H9 (cell line): ENCODE data around the gene SUMO1. TPM values are rescaled to one million over a fixed set of nuclear protein-coding genes. Genes with fewer than 3 reads are reported as not detected.

Experiments used
- DNase-seq: peaks from one replicate; pipeline ENCODE4 v3.0.0-alpha.2; 2017
- H2AFZ ChIP-seq: one replicate; pipeline ENCODE4 v1.6.1; 2013; ENCODE audit warnings: mild to moderate bottlenecking, low read length, control low read depth, moderate library complexity
- H2AK5ac ChIP-seq: 2 replicates; pipeline ENCODE4 v1.6.1; 2013; ENCODE audit warnings: low read length, control low read depth, mixed read lengths; ENCODE audit not compliant: insufficient read length
- H2BK120ac ChIP-seq: one replicate; pipeline ENCODE4 v1.6.1; 2013; ENCODE audit warnings: low read depth, mild to moderate bottlenecking, low read length, control low read depth, inconsistent platforms; ENCODE audit not compliant: poor library complexity, severe bottlenecking
- H2BK12ac ChIP-seq: 2 replicates; pipeline ENCODE4 v1.6.1; 2013; ENCODE audit warnings: low read length, control low read depth, mixed read lengths, low read depth; ENCODE audit not compliant: insufficient read length
- H2BK15ac ChIP-seq: 2 replicates; pipeline ENCODE4 v1.6.1; 2013; ENCODE audit warnings: low read depth, low read length, control low read depth
- H2BK20ac ChIP-seq: one replicate; pipeline ENCODE4 v1.6.1; 2013; ENCODE audit warnings: low read depth, mild to moderate bottlenecking, low read length, control low read depth, inconsistent platforms; ENCODE audit not compliant: poor library complexity, severe bottlenecking
- H2BK5ac ChIP-seq: 2 replicates; pipeline ENCODE4 v1.6.1; 2013; ENCODE audit warnings: low read length, control low read depth, mixed read lengths; ENCODE audit not compliant: insufficient read length
- H3K14ac ChIP-seq: 2 replicates; pipeline ENCODE4 v1.6.1; 2013; ENCODE audit warnings: low read length, control low read depth; ENCODE audit not compliant: insufficient read depth
- H3K18ac ChIP-seq: 2 replicates; pipeline ENCODE4 v1.6.1; 2013; ENCODE audit warnings: low read depth, mild to moderate bottlenecking, mixed read lengths, low read length, control low read depth; ENCODE audit not compliant: insufficient read length
- H3K23ac ChIP-seq: 2 replicates; pipeline ENCODE4 v1.6.1; 2013; ENCODE audit warnings: low read length, control low read depth, mixed read lengths, low read depth; ENCODE audit not compliant: insufficient read length
- H3K23me2 ChIP-seq: 2 replicates; pipeline ENCODE4 v1.6.1; 2013; ENCODE audit warnings: low read depth, mild to moderate bottlenecking, mixed read lengths, low read length, control low read depth; ENCODE audit not compliant: insufficient read length, poor library complexity, severe bottlenecking
- H3K27ac ChIP-seq: 2 replicates; pipeline ENCODE4 v1.5.1; 2013; ENCODE audit warnings: low read length, control low read depth, mixed read lengths, low read depth; ENCODE audit not compliant: insufficient read length
- H3K27me3 ChIP-seq: 2 replicates; pipeline ENCODE4 v1.6.1; 2013; ENCODE audit warnings: low read length, control low read depth, inconsistent platforms; ENCODE audit not compliant: insufficient read depth
- H3K4ac ChIP-seq: 2 replicates; pipeline ENCODE4 v1.6.1; 2013; ENCODE audit warnings: low read depth, mild to moderate bottlenecking, control low read depth, inconsistent platforms, low read length, moderate library complexity
- H3K4me1 ChIP-seq: 2 replicates; pipeline ENCODE4 v1.6.1; 2013; ENCODE audit warnings: low read length, control low read depth, inconsistent platforms; ENCODE audit not compliant: insufficient read depth
- H3K4me2 ChIP-seq: 2 replicates; pipeline ENCODE4 v1.6.1; 2013; ENCODE audit warnings: low read length, control low read depth, mixed read lengths; ENCODE audit not compliant: insufficient read length, insufficient read depth
- H3K56ac ChIP-seq: 2 replicates; pipeline ENCODE4 v1.6.1; 2013; ENCODE audit warnings: low read depth, mild to moderate bottlenecking, mixed read lengths, low read length, control low read depth; ENCODE audit not compliant: insufficient read length
- H3K79me1 ChIP-seq: 2 replicates; pipeline ENCODE4 v1.6.1; 2013; ENCODE audit warnings: low read depth, mild to moderate bottlenecking, moderate library complexity, low read length, control low read depth, inconsistent platforms; ENCODE audit not compliant: insufficient read depth, poor library complexity, severe bottlenecking
- H3K79me2 ChIP-seq: 2 replicates; pipeline ENCODE4 v1.6.1; 2013; ENCODE audit warnings: low read length, control low read depth, inconsistent platforms; ENCODE audit not compliant: insufficient read depth
- H3K9ac ChIP-seq: 2 replicates; pipeline ENCODE4 v1.6.1; 2013; ENCODE audit warnings: low read length, control low read depth, mixed read lengths; ENCODE audit not compliant: insufficient read length; ENCODE audit errors: extremely low read depth
- H3K9me3 ChIP-seq: one replicate; pipeline ENCODE4 v1.6.1; 2013; ENCODE audit warnings: low read depth, low read length, inconsistent platforms; ENCODE audit not compliant: control insufficient read depth
- H3T11ph ChIP-seq: one replicate; pipeline ENCODE4 v1.6.1; 2013; ENCODE audit warnings: mild to moderate bottlenecking, low read length, control low read depth, inconsistent platforms
- H4K20me1 ChIP-seq: one replicate; pipeline ENCODE4 v1.6.1; 2013; ENCODE audit not compliant: control insufficient read depth, insufficient read length, insufficient read depth
- H4K5ac ChIP-seq: 2 replicates; pipeline ENCODE4 v1.6.1; 2013; ENCODE audit warnings: low read depth, mild to moderate bottlenecking, mixed read lengths, low read length, control low read depth; ENCODE audit not compliant: insufficient read length
- H4K8ac ChIP-seq: replicated peaks from 2 replicates; pipeline ENCODE4 v1.6.1; 2013; ENCODE audit warnings: low read length, control low read depth, mixed read lengths, low read depth; ENCODE audit not compliant: insufficient read length
- H4K91ac ChIP-seq: 2 replicates; pipeline ENCODE4 v1.6.1; 2013; ENCODE audit warnings: low read depth, mild to moderate bottlenecking, moderate library complexity, mixed read lengths, low read length, control low read depth; ENCODE audit not compliant: insufficient read length
- H3K27ac Mint-ChIP-seq, 3 experiments: 2 replicates in 2 of 3; 3 replicates in 1 of 3; pipeline ENCODE4 v1.8.0; 2020 to 2021; ENCODE audit warnings: mixed read lengths in 3 of 3, mild to moderate bottlenecking in 1 of 3, moderate library complexity in 1 of 3
- H3K27me3 Mint-ChIP-seq: 2 replicates; pipeline ENCODE4 v1.8.0; 2021; ENCODE audit warnings: low read depth, mild to moderate bottlenecking, moderate library complexity, mixed read lengths
- H3K36me3 Mint-ChIP-seq, 3 experiments: 2 replicates in 2 of 3; 3 replicates in 1 of 3; pipeline ENCODE4 v1.8.0; 2020 to 2021; ENCODE audit warnings: low read depth in 3 of 3, mixed read lengths in 3 of 3; ENCODE audit not compliant: insufficient read depth in 1 of 3
- H3K4me1 Mint-ChIP-seq, 2 experiments: 2 replicates each; pipeline ENCODE4 v1.8.0; 2020; ENCODE audit warnings: mixed read lengths in 2 of 2
- H3K4me3 Mint-ChIP-seq, 2 experiments: 2 replicates in 1 of 2; 3 replicates in 1 of 2; pipeline ENCODE4 v1.8.0; 2020 to 2021; ENCODE audit warnings: mild to moderate bottlenecking in 2 of 2, mixed read lengths in 2 of 2, moderate library complexity in 1 of 2
- H3K9me3 Mint-ChIP-seq, 2 experiments: 2 replicates in 1 of 2; 3 replicates in 1 of 2; pipeline ENCODE4 v1.8.0; 2020; ENCODE audit warnings: mild to moderate bottlenecking in 2 of 2, mixed read lengths in 2 of 2, moderate library complexity in 1 of 2
- WGBS: extraction: QIAGEN DNeasy Blood & Tissue Kit; methylation state at CpG from one replicate; pipeline ENCODE4 v1.1.7; 2013; ENCODE audit warnings: missing lambda C conversion rate, low lambda C conversion rate, mixed read lengths; ENCODE audit not compliant: insufficient read length; ENCODE audit errors: extremely low coverage; 5-methylcytosine and 5-hydroxymethylcytosine counted together
- total RNA-seq: library from RNA; stranded (reverse); gene quantifications from 2 replicates; pipeline ENCODE4 v1.2.1, GENCODE V29; 2021
- TF ChIP-seq, protein P1 (sequence below): fragments of 200-600 bp; sonication (generic); conservative IDR thresholded peaks from 3 replicates; pipeline ENCODE4 v1.8.0; 2021; ENCODE audit warnings: antibody characterized with exemption, mild to moderate bottlenecking

Gene SUMO1
- total RNA-seq, 1 experiment from 2014 or later = 206 TPM

- no peak overlapping the region for H2AK5ac ChIP-seq
- H3K79me2 ChIP-seq = peaks cover under 1% of the 10 kb centered on the region; the same call in 1 of the 2 replicates
- H3T11ph ChIP-seq = no peak overlapping the region
- no peaks in the 10 kb centered on the region for H3K23me2 ChIP-seq
- H2AFZ ChIP-seq = no peak overlapping the region
- H3K4me3 Mint-ChIP-seq = no peak overlapping the region
- no peak overlapping the region for H3K4ac ChIP-seq
- no peak overlapping the region for H3K56ac ChIP-seq
- H2BK120ac ChIP-seq = no peak overlapping the region
- no peak for DNase-seq
- no peaks in the 10 kb centered on the region for H3K27me3 Mint-ChIP-seq
- no peak overlapping the region for H4K5ac ChIP-seq
- H3K9ac ChIP-seq = no peak overlapping the region
- no peak overlapping the region for H3K14ac ChIP-seq
- no peak overlapping the region for H3K23ac ChIP-seq
- H3K9me3 Mint-ChIP-seq = no peaks in the 10 kb centered on the region
- no peaks in the 10 kb centered on the region; a peak in 1 of 4 replicates for H3K4me1 Mint-ChIP-seq
- H3K27me3 ChIP-seq = no peaks in the 10 kb centered on the region
- H2BK15ac ChIP-seq = no peak overlapping the region
- no peak overlapping the region for H3K27ac ChIP-seq
- peaks cover 7% of the 10 kb centered on the region for H3K79me1 ChIP-seq
- no CpG with 5 or more reads among the region's 1 CpG for WGBS
- H2BK5ac ChIP-seq = no peak overlapping the region
- no peaks in the 10 kb centered on the region for H3K4me1 ChIP-seq
- no peaks in the 10 kb centered on the region for H3K9me3 ChIP-seq
- no peaks in the 10 kb centered on the region for H4K20me1 ChIP-seq
- peaks cover 17 to 64% (median 54%) of the 10 kb centered on the region in 3 experiments; a peak in 6 of 7 replicates for H3K36me3 Mint-ChIP-seq
- H4K8ac ChIP-seq = no peak overlapping the region
- no peak overlapping the region for H3K4me2 ChIP-seq
- H3K18ac ChIP-seq = no peak overlapping the region
- H2BK12ac ChIP-seq = no peak overlapping the region
- TF ChIP-seq, protein P1, sequence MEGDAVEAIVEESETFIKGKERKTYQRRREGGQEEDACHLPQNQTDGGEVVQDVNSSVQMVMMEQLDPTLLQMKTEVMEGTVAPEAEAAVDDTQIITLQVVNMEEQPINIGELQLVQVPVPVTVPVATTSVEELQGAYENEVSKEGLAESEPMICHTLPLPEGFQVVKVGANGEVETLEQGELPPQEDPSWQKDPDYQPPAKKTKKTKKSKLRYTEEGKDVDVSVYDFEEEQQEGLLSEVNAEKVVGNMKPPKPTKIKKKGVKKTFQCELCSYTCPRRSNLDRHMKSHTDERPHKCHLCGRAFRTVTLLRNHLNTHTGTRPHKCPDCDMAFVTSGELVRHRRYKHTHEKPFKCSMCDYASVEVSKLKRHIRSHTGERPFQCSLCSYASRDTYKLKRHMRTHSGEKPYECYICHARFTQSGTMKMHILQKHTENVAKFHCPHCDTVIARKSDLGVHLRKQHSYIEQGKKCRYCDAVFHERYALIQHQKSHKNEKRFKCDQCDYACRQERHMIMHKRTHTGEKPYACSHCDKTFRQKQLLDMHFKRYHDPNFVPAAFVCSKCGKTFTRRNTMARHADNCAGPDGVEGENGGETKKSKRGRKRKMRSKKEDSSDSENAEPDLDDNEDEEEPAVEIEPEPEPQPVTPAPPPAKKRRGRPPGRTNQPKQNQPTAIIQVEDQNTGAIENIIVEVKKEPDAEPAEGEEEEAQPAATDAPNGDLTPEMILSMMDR = no peak
- no peak overlapping the region for H4K91ac ChIP-seq
- no peak overlapping the region for H3K27ac Mint-ChIP-seq
- no peak overlapping the region for H2BK20ac ChIP-seq
Observed at GRCh38 chr2:202215179-202215578, 23.2 kb downstream of the SUMO1 start.
